ENCODE results near the gene SLAMF9.

The SLAMF9 gene

GRCh38 chr1:159961636-159962035, 7.6 kb upstream of the SLAMF9 start:
- Mint-ChIP-seq H3K9me3 (ENCODE audit: low read depth) (no peaks in the 10 kb centered on the region), H3K4me1 (ENCODE audit: low read depth) (no peaks in the 10 kb centered on the region), H3K27ac (no peak overlapping the region), H3K36me3 (no peaks in the 10 kb centered on the region), H3K4me3 (no peak overlapping the region), H3K27me3 (peaks cover 7% of the 10 kb centered on the region)

DNA sequence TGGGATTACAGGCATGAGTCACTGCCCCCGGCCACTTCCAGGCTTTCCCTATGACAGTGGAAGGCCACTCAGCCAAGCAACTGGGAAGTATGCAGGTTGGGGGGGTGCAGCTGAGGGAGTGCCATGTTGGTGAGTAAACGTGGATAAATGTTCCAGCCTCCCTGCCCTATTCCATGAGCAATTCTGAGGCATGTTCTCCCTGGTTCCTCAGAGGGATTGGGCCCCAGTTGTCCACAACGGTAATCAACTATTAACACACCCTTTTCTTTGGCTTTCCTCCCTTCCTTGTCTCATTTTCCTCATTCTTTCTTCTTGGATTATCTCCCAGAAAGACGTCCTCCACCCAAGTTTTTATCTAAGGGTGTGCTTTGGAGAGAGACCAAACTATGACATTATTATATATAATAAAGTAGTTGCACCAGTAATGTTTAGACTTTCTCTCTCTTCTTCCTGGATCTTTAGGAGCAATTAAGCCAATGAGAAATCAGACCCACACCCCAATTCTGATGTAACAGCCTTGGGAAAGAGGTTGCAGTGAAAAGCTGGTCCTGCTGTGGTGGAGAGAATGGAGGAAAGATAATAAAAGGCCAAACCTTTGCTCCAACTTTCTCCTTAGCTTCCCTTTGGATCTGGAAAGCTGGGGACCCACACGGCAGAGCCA, 6.8 kb upstream of the SLAMF9 start:
- Mint-ChIP-seq H3K4me3 (no peak overlapping the region), H3K27ac (no peak overlapping the region), H3K9me3 (ENCODE audit: low read depth) (no peaks in the 10 kb centered on the region), H3K36me3 (no peaks in the 10 kb centered on the region), H3K27me3 (peaks cover 4% of the 10 kb centered on the region), H3K4me1 (ENCODE audit: low read depth) (no peaks in the 10 kb centered on the region)

DNA sequence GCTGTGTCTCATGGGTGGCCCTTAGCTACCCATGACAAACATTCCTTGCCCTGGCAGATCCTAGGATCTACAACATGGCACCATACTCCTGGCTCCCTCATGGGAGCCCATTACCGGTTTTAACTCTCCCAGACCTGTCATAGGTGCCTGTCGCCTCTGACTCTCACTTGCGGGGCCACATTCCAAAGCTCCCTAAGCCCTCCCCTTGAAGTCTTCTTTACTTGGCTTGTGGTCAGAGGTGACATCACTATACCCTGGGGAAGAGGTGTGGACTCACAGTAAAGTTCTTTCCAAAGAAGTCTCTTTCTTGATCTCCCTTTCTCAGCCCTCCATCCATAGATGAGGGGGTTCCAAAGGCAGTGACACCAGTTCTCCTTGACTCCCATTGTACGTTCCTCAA, 5.4 kb upstream of the SLAMF9 start:
- Mint-ChIP-seq H3K27me3 (peaks cover 4% of the 10 kb centered on the region), H3K36me3 (no peaks in the 10 kb centered on the region), H3K4me3 (no peak overlapping the region), H3K9me3 (ENCODE audit: low read depth) (no peaks in the 10 kb centered on the region), H3K27ac (no peak overlapping the region), H3K4me1 (ENCODE audit: low read depth) (no peaks in the 10 kb centered on the region)

DNA sequence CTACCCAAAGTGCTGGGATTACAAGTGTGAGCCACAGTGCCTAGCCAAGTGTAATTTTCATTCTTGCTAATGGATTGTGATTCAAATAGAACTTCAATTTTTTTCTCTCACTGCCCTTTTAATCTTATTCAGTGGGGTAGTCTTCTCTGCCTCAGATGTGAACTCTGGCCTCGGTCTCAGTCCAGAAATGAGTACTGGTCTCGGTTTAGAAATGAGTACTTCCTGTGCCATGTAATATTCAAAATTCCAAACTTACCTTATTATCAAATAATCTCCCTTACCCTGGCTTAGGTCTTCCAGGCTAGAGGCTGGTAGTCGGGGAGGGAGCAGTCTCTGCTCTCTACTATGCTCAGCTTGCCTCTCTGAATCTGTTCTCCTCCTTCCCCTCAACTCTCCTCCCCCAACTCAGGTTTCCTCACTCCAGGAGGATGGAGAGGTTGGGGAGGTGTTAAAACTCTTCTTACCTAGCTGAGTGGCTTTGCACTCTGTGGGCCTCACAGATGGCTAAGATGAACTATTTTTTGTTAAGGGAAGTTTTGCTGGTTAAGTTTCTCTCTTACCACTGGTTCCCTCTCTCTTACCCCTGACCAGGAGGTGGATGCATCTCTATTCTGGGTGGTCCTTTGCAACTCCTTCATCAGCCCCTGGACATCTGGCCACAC, 4.8 kb upstream of the SLAMF9 start:
- Mint-ChIP-seq H3K4me3 (no peak overlapping the region), H3K36me3 (no peaks in the 10 kb centered on the region), H3K9me3 (ENCODE audit: low read depth) (no peaks in the 10 kb centered on the region), H3K27me3 (peaks cover 7% of the 10 kb centered on the region), H3K4me1 (ENCODE audit: low read depth) (no peaks in the 10 kb centered on the region), H3K27ac (no peak overlapping the region)

- H3K4me3 Mint-ChIP-seq, result no peak overlapping the region
- peaks cover 10% of the 10 kb centered on the region for H3K27me3 Mint-ChIP-seq
- H3K36me3 Mint-ChIP-seq, result no peaks in the 10 kb centered on the region
- no peaks in the 10 kb centered on the region for H3K4me1 Mint-ChIP-seq (ENCODE audit: low read depth)
- no peaks in the 10 kb centered on the region for H3K9me3 Mint-ChIP-seq (ENCODE audit: low read depth)
- H3K27ac Mint-ChIP-seq, result no peak overlapping the region
These were observed 3.8 kb upstream of the SLAMF9 start for GRCh38 chr1:159957824-159958268.

- H3K9me3 Mint-ChIP-seq (ENCODE audit: low read depth), result no peaks in the 10 kb centered on the region
- H3K4me3 Mint-ChIP-seq, result no peak overlapping the region
- peaks cover 11% of the 10 kb centered on the region for H3K27me3 Mint-ChIP-seq
- no peaks in the 10 kb centered on the region for H3K36me3 Mint-ChIP-seq
- no peak overlapping the region for H3K27ac Mint-ChIP-seq
- no peaks in the 10 kb centered on the region for H3K4me1 Mint-ChIP-seq (ENCODE audit: low read depth)
These were observed 1.4 kb upstream of the SLAMF9 start for GRCh38 chr1:159955456-159955855.

DNA sequence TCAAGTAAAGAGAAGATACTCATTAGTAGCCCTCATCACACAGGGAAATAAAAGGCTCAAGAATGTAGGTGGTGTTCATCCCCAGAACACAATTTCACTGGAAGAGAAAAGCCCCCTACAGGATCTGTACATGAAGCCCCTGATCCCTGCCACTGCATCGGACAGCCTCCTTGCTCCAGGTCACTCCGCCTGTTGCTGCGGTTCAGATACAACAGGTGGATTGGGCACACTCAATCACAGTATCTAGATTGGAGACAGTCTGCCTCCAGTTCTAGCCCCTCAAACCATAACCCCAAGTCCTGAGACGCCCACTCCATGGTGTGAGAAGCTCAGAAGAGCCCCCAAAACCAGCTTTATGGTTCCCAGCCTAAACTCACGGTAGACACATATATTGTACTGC, 1.1 kb downstream of the SLAMF9 start:
- Mint-ChIP-seq H3K4me1 (ENCODE audit: low read depth) (no peaks in the 10 kb centered on the region), H3K36me3 (no peaks in the 10 kb centered on the region), H3K27me3 (peaks cover 11% of the 10 kb centered on the region), H3K27ac (no peak overlapping the region), H3K9me3 (ENCODE audit: low read depth) (no peaks in the 10 kb centered on the region), H3K4me3 (no peak overlapping the region)

GRCh38 chr1:159951551-159951950, 2.5 kb downstream of the SLAMF9 start:
- Mint-ChIP-seq H3K27ac (no peak overlapping the region), H3K9me3 (ENCODE audit: low read depth) (no peaks in the 10 kb centered on the region)

DNA sequence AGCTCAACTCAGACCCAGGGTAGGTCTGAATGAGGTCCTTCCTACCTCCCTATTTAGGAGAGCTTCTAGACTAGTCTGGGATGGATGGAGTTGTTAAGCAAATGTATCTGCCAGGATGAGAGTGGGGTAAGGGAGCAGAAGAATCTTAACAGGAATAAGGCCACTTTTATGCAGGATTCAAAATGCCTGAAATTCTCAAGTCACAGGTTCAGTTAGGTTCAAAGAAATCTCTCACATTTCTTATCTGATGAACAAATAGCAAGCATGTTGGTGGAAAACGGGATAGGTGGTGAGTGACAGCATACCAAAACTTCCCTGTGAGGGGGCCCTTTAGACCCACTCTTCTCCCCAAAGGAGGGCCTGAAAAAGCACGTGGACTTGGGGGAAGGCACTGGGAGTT, 3.0 kb downstream of the SLAMF9 start:
- no peaks in the 10 kb centered on the region for H3K9me3 Mint-ChIP-seq (ENCODE audit: low read depth)
- peaks cover 11% of the 10 kb centered on the region for H3K27me3 Mint-ChIP-seq
- H3K4me1 Mint-ChIP-seq (ENCODE audit: low read depth), result no peaks in the 10 kb centered on the region
- H3K4me3 Mint-ChIP-seq, result no peak overlapping the region
- H3K36me3 Mint-ChIP-seq, result no peaks in the 10 kb centered on the region
- no peak overlapping the region for H3K27ac Mint-ChIP-seq

More at GRCh38 chr1:159951551-159951950, 2.5 kb downstream of the SLAMF9 start:
- Mint-ChIP-seq H3K4me1 (ENCODE audit: low read depth) (no peaks in the 10 kb centered on the region), H3K4me3 (no peak overlapping the region), H3K27me3 (peaks cover 11% of the 10 kb centered on the region), H3K36me3 (no peaks in the 10 kb centered on the region)

DNA sequence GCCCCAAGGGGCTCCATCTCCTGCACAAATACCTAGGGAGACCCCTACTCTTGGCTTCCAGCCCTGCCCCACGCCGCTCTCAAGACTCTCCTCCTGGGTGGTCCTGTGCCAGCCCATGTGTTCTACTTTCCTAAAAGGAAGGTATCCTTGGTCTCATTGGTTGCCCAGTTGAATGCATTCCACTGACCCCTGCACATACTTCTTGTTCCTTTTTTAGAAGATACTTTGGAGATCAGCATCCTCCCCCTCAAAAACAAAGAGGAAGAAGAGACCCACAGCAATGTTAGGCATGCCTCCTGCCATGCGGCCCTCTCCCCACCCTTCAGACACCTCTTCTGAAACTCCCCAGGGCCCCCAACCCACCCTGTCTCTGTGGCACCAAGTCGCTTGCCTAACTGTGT, 4.1 kb downstream of the SLAMF9 start:
- no peak overlapping the region for H3K27ac Mint-ChIP-seq
- peaks cover 14% of the 10 kb centered on the region for H3K27me3 Mint-ChIP-seq
- no peaks in the 10 kb centered on the region for H3K36me3 Mint-ChIP-seq
- H3K4me1 Mint-ChIP-seq (ENCODE audit: low read depth), result peaks cover 3% of the 10 kb centered on the region
- no peaks in the 10 kb centered on the region for H3K9me3 Mint-ChIP-seq (ENCODE audit: low read depth)
- H3K4me3 Mint-ChIP-seq, result no peak overlapping the region

DNA sequence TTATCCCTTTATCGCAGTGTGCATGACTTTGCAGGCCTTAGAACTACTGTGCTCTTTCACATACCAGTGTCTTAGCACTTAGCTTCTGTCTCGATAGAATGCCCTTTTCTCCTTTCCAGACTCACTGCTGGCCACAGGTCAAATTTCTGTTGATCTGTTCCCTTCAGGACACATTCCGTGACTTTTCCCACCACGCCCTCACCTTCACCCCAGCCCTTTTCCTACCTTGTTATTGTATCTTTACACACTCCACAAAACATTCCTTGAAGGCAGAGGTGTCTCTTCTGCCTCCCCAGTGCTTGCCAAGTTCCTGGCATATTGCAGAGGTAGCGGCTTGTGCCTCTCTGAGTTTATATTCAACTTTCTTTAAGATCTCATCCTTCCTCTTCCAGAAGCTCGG, 4.9 kb downstream of the SLAMF9 start:
- Mint-ChIP-seq H3K36me3 (no peaks in the 10 kb centered on the region), H3K9me3 (ENCODE audit: low read depth) (no peaks in the 10 kb centered on the region), H3K4me1 (ENCODE audit: low read depth) (peaks cover 5% of the 10 kb centered on the region), H3K4me3 (no peak overlapping the region), H3K27me3 (peaks cover 11% of the 10 kb centered on the region), H3K27ac (no peak overlapping the region)

GRCh38 chr1:159947942-159948341, 6.1 kb downstream of the SLAMF9 start:
- Mint-ChIP-seq H3K9me3 (ENCODE audit: low read depth) (no peaks in the 10 kb centered on the region), H3K4me1 (ENCODE audit: low read depth) (peaks cover 5% of the 10 kb centered on the region), H3K27me3 (peaks cover 9% of the 10 kb centered on the region), H3K27ac (no peak overlapping the region), H3K36me3 (no peaks in the 10 kb centered on the region), H3K4me3 (no peak overlapping the region)

DNA sequence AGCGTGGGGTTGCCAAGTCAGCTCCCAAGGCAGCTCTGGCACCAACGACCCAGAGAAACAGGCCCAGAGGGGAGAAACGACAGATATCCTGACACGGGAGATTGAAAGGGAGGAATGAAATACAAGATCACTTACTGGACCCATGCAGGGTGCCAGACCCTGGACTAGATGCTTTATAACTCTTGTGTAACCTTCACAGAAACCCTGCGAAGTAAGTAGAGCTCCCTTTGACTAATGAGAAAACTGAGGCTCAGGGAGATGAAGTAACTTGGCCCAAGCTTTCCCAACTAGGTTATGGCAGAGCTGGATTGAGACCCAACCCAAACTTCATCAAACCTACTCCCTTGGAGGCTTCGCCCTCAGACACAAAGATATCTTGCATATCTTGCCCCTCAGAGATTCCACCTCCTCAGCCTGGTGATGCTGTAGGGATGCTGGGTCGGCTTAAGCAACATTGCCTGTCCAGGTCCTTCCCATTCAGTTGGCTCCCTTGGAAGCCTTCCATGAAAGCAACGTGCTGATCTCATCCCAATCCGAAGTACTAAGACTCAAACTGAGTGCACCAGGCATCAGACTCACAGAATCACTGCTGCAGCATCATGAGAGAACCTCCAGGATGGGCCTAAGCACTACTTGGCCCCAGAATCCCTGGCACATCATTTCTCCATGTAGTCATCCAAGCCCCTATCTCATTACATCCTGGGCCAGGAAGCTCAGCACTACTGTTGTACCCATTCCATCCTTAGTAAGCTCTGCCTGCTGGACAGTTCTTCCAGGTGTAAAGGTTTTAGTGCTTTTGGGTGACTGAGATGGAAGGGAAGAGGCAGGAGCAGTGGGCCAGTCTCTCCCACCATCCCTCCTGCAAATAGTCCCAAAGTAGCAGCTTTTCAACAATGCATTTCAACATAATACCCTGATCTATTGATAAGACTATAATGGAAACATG, 7.5 kb downstream of the SLAMF9 start:
- Mint-ChIP-seq H3K27ac (no peak overlapping the region), H3K4me3 (peak overlapping the region; percentile 84), H3K27me3 (peaks cover 9% of the 10 kb centered on the region), H3K36me3 (no peaks in the 10 kb centered on the region), H3K4me1 (ENCODE audit: low read depth) (peaks cover 5% of the 10 kb centered on the region), H3K9me3 (ENCODE audit: low read depth) (no peaks in the 10 kb centered on the region)

GRCh38 chr1:159945483-159946241, 8.4 kb downstream of the SLAMF9 start, which contains the start of gene IGSF9:
TSS of gene IGSF9 (minus strand) at chr1:159945613. CDS start at chr1:159943454, 2,159 bp downstream.
- Mint-ChIP-seq H3K4me3 (peak within 1 kb of the TSS; percentile 84), H3K9me3 (ENCODE audit: low read depth) (no peaks in the 10 kb centered on the region), H3K36me3 (no peaks in the 10 kb centered on the region), H3K4me1 (ENCODE audit: low read depth) (peaks cover 5% of the 10 kb centered on the region), H3K27me3 (peaks cover 11% of the 10 kb centered on the region), H3K27ac (peak within 1 kb of the TSS; percentile 46)

Data from activated naive CD8-positive, alpha-beta T cell (primary cell).